K562 (cell line): ENCODE data around the gene AGBL1. TPM values are rescaled to one million over a fixed set of nuclear protein-coding genes. Genes with fewer than 3 reads are reported as not detected.

Source experiments
- ATAC-seq: fragments of 200-7000 bp; cut with Tn5 transposase; 3 replicates; pipeline ENCODE4 v1.9.1; 2020; ENCODE audit warnings: moderate library complexity
- BruUV-seq: library from RNA; stranded (reverse); fragments of 400-500 nt; replicated peaks from 2 replicates; lab custom pipeline; 2021; lab: Mats Ljungman, UMichigan
- CTCF ChIA-PET: fragments of 300-600 bp; formaldehyde crosslinking; extraction: SDS; loops from one replicate; lab custom pipeline; 2021; ENCODE audit warnings: low intra/inter-chr PET ratio; lab: Yijun Ruan, JAX
- POLR2A ChIA-PET: fragments of 300-600, 350-650 bp; sonication (Branson Sonifier 250); formaldehyde crosslinking; extraction: SDS; loops from one replicate; lab custom pipeline; 2021; ENCODE audit warnings: antibody characterized with exemption, inconsistent platforms; lab: Yijun Ruan, JAX
- DNase-seq, 4 experiments: peaks; one replicate each; pipeline versions ENCODE4 v3.0.0 to v3.0.0-alpha.2; 2011 to 2018; ENCODE audit warnings: low spot score in 3 of 4, mixed read lengths in 3 of 4; ENCODE audit errors: extremely low read depth in 1 of 4
- FAIRE-seq: peaks from 2 replicates; lab custom pipeline; 2011; peaks lifted over from hg19 to GRCh38; lab: Jason Lieb, UNC
- H2AFZ ChIP-seq: 2 replicates; pipeline ENCODE4 v1.6.0; 2011; ENCODE audit warnings: low read depth, low read length, control low read depth, inconsistent platforms
- H3K27ac ChIP-seq: fragments of 200-600 bp; 3 replicates; pipeline ENCODE4 v1.8.0; 2011; ENCODE audit warnings: low read depth, mild to moderate bottlenecking, control low read depth, inconsistent platforms, low read length, moderate library complexity, mixed read lengths; ENCODE audit errors: extremely low read depth
- H3K27me3 ChIP-seq, 2 experiments: fragments of 300-600 bp in 1 of 2; 2 replicates in 1 of 2; 3 replicates in 1 of 2; pipeline versions ENCODE4 v1.6.0 to v1.8.0; 2011; ENCODE audit warnings: inconsistent platforms in 2 of 2, low read length in 2 of 2, mild to moderate bottlenecking in 1 of 2, mixed read lengths in 1 of 2, moderate library complexity in 1 of 2; ENCODE audit not compliant: control insufficient read depth in 2 of 2, insufficient read depth in 2 of 2
- H3K36me3 ChIP-seq: fragments of 300-600 bp; 3 replicates; pipeline ENCODE4 v1.8.0; 2011; ENCODE audit warnings: mild to moderate bottlenecking, low read length, inconsistent platforms; ENCODE audit not compliant: control insufficient read depth, insufficient read depth
- H3K4me1 ChIP-seq, 2 experiments: fragments of 200-600 bp in 1 of 2; replicated peaks in 1 of 2; 2 replicates in 1 of 2; 3 replicates in 1 of 2; pipeline versions ENCODE4 v1.5.1 to v1.8.0; 2011; ENCODE audit warnings: inconsistent platforms in 2 of 2, low read length in 2 of 2, mild to moderate bottlenecking in 1 of 2, mixed read lengths in 1 of 2, moderate library complexity in 1 of 2; ENCODE audit not compliant: control insufficient read depth in 2 of 2, insufficient read depth in 2 of 2
- H3K4me2 ChIP-seq: 2 replicates; pipeline ENCODE4 v1.6.1; 2011; ENCODE audit warnings: low read length, control low read depth, inconsistent platforms, mixed read lengths; ENCODE audit not compliant: insufficient read depth
- H3K4me3 ChIP-seq: fragments of 200-600 bp; sonication (generic), shearing (Covaris generic); 2 replicates; pipeline ENCODE4 v1.5.1; 2016; ENCODE audit warnings: control low read depth, inconsistent platforms
- H3K79me2 ChIP-seq: fragments of 200-600 bp; 3 replicates; pipeline ENCODE4 v1.8.0; 2011; ENCODE audit warnings: low read length, inconsistent platforms; ENCODE audit not compliant: control insufficient read depth, insufficient read depth
- H3K9ac ChIP-seq, 2 experiments: 2 replicates each; pipeline versions ENCODE4 v1.6.0 to v1.6.1; 2011; ENCODE audit warnings: low read depth in 2 of 2, low read length in 2 of 2, control low read depth in 1 of 2, inconsistent platforms in 1 of 2, mild to moderate bottlenecking in 1 of 2, mixed read lengths in 1 of 2; ENCODE audit not compliant: insufficient read depth in 1 of 2
- H3K9me1 ChIP-seq: one replicate; pipeline ENCODE4 v1.6.0; 2011; ENCODE audit warnings: inconsistent platforms, mild to moderate bottlenecking, low read length, moderate library complexity; ENCODE audit not compliant: control insufficient read depth, insufficient read depth
- H3K9me3 ChIP-seq: replicated peaks from 2 replicates; pipeline ENCODE4 v1.5.1; 2011; ENCODE audit warnings: low read depth, low read length, inconsistent platforms; ENCODE audit not compliant: control insufficient read depth, insufficient read depth
- H4K20me1 ChIP-seq: replicated peaks from 2 replicates; pipeline ENCODE4 v1.6.1; 2011; ENCODE audit warnings: low read length, inconsistent platforms, mixed read lengths; ENCODE audit not compliant: control insufficient read depth, insufficient read depth
- BACH1 ChIP-seq: fragments of 200-800 bp; sonication (Bioruptor generic); IDR thresholded peaks from 2 replicates; pipeline ENCODE4 v1.6.1; 2016; ENCODE audit warnings: missing genetic modification characterization, missing compliant biosample characterization
- HMGN3 ChIP-seq: IDR thresholded peaks from 2 replicates; pipeline ENCODE4 v1.6.1; 2011; ENCODE audit warnings: borderline replicate concordance, low read depth, mild to moderate bottlenecking, mixed read lengths, low read length; ENCODE audit not compliant: insufficient read length; ENCODE audit errors: extremely low read depth
- KDM4B ChIP-seq, 2 experiments: fragments of 450-650 bp in 1 of 2; sonication (generic) in 1 of 2; IDR thresholded peaks; 2 replicates each; pipeline ENCODE4 v1.6.1; 2016 to 2017; ENCODE audit warnings: borderline replicate concordance in 2 of 2, antibody characterized with exemption in 1 of 2, low read depth in 1 of 2, mild to moderate bottlenecking in 1 of 2
- NCOA1 ChIP-seq: fragments of 450-650 bp; IDR thresholded peaks from 2 replicates; pipeline ENCODE4 v1.6.1; 2016; ENCODE audit warnings: low read depth
- NFE2L1 ChIP-seq: fragments of 450-650 bp; IDR thresholded peaks from 2 replicates; pipeline ENCODE4 v1.6.1; 2016; ENCODE audit warnings: missing genetic modification characterization, low read depth, mild to moderate bottlenecking, missing compliant biosample characterization, moderate library complexity, borderline replicate concordance
- RBM22 ChIP-seq: fragments of 200-400 bp; formaldehyde crosslinking; IDR thresholded peaks from 2 replicates; pipeline ENCODE4 v1.6.1; 2018; ENCODE audit warnings: low read length, low read depth; ENCODE audit not compliant: poor library complexity, severe bottlenecking
- SMARCA4 ChIP-seq: fragments of 450-650 bp; IDR thresholded peaks from 2 replicates; pipeline ENCODE4 v1.6.1; 2016
- ZEB2 ChIP-seq: fragments of 450-650 bp; IDR thresholded peaks from 2 replicates; pipeline ENCODE4 v1.6.1; 2016
- ZNF589 ChIP-seq: fragments of 200-800 bp; sonication (Bioruptor generic); IDR thresholded peaks from 2 replicates; pipeline ENCODE4 v1.6.1; 2016; ENCODE audit warnings: low read depth, missing genetic modification characterization, missing compliant biosample characterization
- WGBS: fragments of 100-300 bp; shearing (Covaris generic); methylation state at CpG from one replicate; pipeline ENCODE4 v1.1.6; 2016; ENCODE audit warnings: low coverage, mixed read lengths; ENCODE audit not compliant: insufficient coverage; ENCODE audit errors: missing lambda C conversion rate; 5-methylcytosine and 5-hydroxymethylcytosine counted together
- in situ Hi-C: fragments of 300-500 bp; cut with MboI; formaldehyde crosslinking; loops from 4 replicates; pipeline ENCODE4 v1.15.0; 2018; ENCODE audit warnings: inconsistent platforms, mixed read lengths
- intact Hi-C: fragments of 100-400 bp; cut with micrococcal nuclease; formaldehyde crosslinking; loops from 2 replicates; pipeline ENCODE4 v1.14.2; 2022
- polyA plus RNA-seq, 8 experiments: library from polyadenylated mRNA; depleted of rRNA in 4 of 8; stranded (reverse) in 5 of 8; unstranded in 3 of 8; fragments of >200 nt; fragmentation: Nextera tagmentation in 2 of 8; fragmentation: Illumina TruSeq in 1 of 8; extraction: Ambion mirVana in 2 of 8; extraction: Trizol in 1 of 8; gene quantifications; 2 replicates each; pipeline versions ENCODE4 v1.2.1 to v1.2.3, GENCODE V29; 2011 to 2014; ENCODE audit warnings: inconsistent platforms in 1 of 8, missing spikeins in 1 of 8
- total RNA-seq, 7 experiments: library from RNA; depleted of rRNA in 6 of 7; stranded (reverse); fragments of >200 nt in 6 of 7; fragmentation: Illumina TruSeq in 2 of 7; extraction: Trizol in 2 of 7; gene quantifications; 2 replicates each; pipeline versions ENCODE4 v1.2.1 to v1.2.3, GENCODE V29; 2011 to 2021; ENCODE audit warnings: low replicate concordance in 1 of 7
- TF ChIP-seq, protein P1 (sequence below): fragments of 200-800 bp; sonication (Bioruptor generic); IDR thresholded peaks from 2 replicates; pipeline ENCODE4 v1.6.1; 2017; ENCODE audit warnings: missing genetic modification characterization, missing compliant biosample characterization
- TF ChIP-seq, protein P2 (sequence below): sonication (generic); formaldehyde crosslinking; IDR thresholded peaks from 2 replicates; pipeline ENCODE4 v1.8.0; 2022; ENCODE audit warnings: mild to moderate bottlenecking, low read depth, missing genetic modification reagents

The AGBL1 gene
- total and polyA plus RNA-seq, 9 of the 15 experiments (the other 6 are each of a cell fraction or from before 2014, with no cell fraction given), result not detected

DNA sequence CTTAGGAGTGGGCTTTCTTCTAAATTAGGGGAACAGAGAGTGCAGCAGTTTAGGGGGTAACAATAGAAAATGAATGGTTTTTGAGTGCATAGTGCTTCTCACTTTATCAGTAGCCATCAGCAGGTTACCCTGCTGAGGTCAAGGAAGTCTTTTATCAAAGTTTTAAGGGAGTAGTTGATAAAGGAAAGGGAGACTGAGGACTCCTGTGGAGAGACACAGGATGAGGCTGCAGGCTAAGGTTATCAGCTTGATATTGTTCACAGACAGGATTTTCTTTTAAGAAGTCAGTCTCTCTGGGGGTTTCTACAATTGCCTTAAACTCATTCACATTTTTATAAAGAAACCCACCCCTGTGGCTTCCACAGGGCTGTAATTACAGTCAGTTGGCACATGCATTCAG, 205.0 kb downstream of the AGBL1 start:
- Histone ChIP-seq H3K27me3 (no peaks in the 10 kb centered on the region), H4K20me1 (no peaks in the 10 kb centered on the region), H2AFZ (no peak overlapping the region), H3K9me3 (no peaks in the 10 kb centered on the region), H3K4me3 (no peak overlapping the region), H3K4me1 (no peaks in the 10 kb centered on the region), H3K36me3 (no peaks in the 10 kb centered on the region), H3K27ac (no peak overlapping the region), H3K4me2 (no peak overlapping the region), H3K79me2 (no peaks in the 10 kb centered on the region), H3K9me1 (no peaks in the 10 kb centered on the region), H3K9ac (no peak overlapping the region)
- in situ Hi-C loops, result no loop called here
- FAIRE-seq, result no peak
- ATAC-seq, result no peak
- ChIA-PET CTCF (no interaction called here), POLR2A (interaction anchor here (0.6 kb wide), 1 partner anchor 30 kb away, joined by 4 read pairs; no protein-coding TSS in a partner anchor)
- TF ChIP-seq KDM4B (IDR thresholded peaks at IDR 0.05; ENCODE audit: borderline replicate concordance in 2 of 2, low read depth in 1 of 2), result no peak
- TF ChIP-seq, protein P1, sequence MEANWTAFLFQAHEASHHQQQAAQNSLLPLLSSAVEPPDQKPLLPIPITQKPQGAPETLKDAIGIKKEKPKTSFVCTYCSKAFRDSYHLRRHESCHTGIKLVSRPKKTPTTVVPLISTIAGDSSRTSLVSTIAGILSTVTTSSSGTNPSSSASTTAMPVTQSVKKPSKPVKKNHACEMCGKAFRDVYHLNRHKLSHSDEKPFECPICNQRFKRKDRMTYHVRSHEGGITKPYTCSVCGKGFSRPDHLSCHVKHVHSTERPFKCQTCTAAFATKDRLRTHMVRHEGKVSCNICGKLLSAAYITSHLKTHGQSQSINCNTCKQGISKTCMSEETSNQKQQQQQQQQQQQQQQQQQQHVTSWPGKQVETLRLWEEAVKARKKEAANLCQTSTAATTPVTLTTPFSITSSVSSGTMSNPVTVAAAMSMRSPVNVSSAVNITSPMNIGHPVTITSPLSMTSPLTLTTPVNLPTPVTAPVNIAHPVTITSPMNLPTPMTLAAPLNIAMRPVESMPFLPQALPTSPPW (CRISPR knock-in tag), result no peak
- intact Hi-C loops, result no loop called here
- no peak for DNase-seq
- no TSS peak for BruUV-seq

DNA sequence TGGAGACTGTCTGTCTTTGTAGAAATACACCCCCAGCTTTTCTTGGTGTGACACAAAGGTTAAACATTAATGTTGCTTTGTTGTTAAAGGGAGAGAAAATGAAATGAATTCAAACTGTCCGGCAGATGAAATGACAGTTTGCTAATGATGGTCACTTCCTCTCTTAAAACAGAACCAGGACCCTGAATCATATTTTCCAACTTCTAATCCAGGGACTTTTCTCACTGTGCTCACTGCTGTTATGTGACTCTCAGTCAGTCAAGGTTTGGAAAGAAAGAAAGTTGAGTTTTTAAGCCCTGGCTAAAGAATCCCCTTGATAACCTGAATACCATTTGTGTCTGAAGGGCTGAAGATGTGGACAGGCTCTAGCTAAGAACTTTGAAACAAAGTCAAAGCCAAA, 215.8 kb downstream of the AGBL1 start:
- H2AFZ ChIP-seq, result no peak overlapping the region
- no peak overlapping the region for H3K27ac ChIP-seq
- TF ChIP-seq RBM22 (no peak), NCOA1 (no peak), ZNF589 (CRISPR knock-in tag) (no peak), HMGN3 (no peak), SMARCA4 (no peak), BACH1 (tag) (no peak), NFE2L1 (tag) (no peak), ZEB2 (no peak)
- TF ChIP-seq, protein P2, sequence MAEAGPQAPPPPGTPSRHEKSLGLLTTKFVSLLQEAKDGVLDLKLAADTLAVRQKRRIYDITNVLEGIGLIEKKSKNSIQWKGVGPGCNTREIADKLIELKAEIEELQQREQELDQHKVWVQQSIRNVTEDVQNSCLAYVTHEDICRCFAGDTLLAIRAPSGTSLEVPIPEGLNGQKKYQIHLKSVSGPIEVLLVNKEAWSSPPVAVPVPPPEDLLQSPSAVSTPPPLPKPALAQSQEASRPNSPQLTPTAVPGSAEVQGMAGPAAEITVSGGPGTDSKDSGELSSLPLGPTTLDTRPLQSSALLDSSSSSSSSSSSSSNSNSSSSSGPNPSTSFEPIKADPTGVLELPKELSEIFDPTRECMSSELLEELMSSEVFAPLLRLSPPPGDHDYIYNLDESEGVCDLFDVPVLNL (CRISPR knock-in tag), result no peak
- no peaks in the 10 kb centered on the region for H3K27me3 ChIP-seq
- 0% methylated on average over 1 of the region's 1 CpG for WGBS
- H3K4me2 ChIP-seq, result no peak overlapping the region
- H3K9me1 ChIP-seq, result no peaks in the 10 kb centered on the region
- H3K4me1 ChIP-seq, result no peaks in the 10 kb centered on the region
- no peaks in the 10 kb centered on the region for H4K20me1 ChIP-seq
- no peaks in the 10 kb centered on the region for H3K9me3 ChIP-seq
- H3K79me2 ChIP-seq, result no peaks in the 10 kb centered on the region
- FAIRE-seq, result no peak
- no peak overlapping the region for H3K4me3 ChIP-seq
- intact Hi-C loops (no loop called here), in situ Hi-C loops (no loop called here)
- BruUV-seq, result no TSS peak
- no peak overlapping the region for H3K9ac ChIP-seq
- H3K36me3 ChIP-seq, result no peaks in the 10 kb centered on the region
- ChIA-PET POLR2A (no interaction called here), CTCF (no interaction called here)
- no peak for DNase-seq
- ATAC-seq, result no peak
